Activated T-cell treated with anti-CD3 and anti-CD28 coated beads, Interleukin-2, amount 50 U/mL, for 48 hours (primary cell): ENCODE results near the gene HOXA11.
A peak's percentile ranks its signal among the peaks of the same experiment; 100 is the strongest.

Experiments
- DNase-seq, 2 experiments: peaks; one replicate each; pipeline ENCODE4 v3.0.0-alpha.2; 2020

HOXA11 gene

GRCh38 chr7:27185013-27185853 is at the start of gene HOXA11:
Gene HOXA11 (minus strand): TSS chr7:27185232. CDS start chr7:27185144, 88 bp downstream.
- DNase-seq, result peak; percentile 37 to 45

DNA sequence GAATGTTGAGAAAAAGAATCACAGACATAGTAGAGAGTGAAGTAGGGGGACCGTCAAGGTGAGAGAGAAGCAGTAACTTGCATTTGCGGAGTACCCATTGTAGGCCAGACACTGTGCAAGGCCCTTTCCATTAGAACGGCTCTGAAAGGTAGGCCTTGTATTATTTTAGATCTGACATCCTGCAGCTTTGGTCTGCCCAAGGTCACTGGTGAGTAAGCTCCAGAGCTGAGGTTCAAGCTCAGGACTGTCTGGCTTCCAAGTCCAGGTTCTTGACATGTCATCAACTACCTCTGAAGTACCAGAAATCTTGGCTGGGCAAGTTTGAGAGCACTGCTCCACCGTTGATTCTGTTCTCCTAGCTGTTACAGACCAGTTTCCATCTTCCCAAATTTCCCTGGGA is 44.4 kb upstream of the HOXA11 start:
- DNase-seq, result no peak

DNA sequence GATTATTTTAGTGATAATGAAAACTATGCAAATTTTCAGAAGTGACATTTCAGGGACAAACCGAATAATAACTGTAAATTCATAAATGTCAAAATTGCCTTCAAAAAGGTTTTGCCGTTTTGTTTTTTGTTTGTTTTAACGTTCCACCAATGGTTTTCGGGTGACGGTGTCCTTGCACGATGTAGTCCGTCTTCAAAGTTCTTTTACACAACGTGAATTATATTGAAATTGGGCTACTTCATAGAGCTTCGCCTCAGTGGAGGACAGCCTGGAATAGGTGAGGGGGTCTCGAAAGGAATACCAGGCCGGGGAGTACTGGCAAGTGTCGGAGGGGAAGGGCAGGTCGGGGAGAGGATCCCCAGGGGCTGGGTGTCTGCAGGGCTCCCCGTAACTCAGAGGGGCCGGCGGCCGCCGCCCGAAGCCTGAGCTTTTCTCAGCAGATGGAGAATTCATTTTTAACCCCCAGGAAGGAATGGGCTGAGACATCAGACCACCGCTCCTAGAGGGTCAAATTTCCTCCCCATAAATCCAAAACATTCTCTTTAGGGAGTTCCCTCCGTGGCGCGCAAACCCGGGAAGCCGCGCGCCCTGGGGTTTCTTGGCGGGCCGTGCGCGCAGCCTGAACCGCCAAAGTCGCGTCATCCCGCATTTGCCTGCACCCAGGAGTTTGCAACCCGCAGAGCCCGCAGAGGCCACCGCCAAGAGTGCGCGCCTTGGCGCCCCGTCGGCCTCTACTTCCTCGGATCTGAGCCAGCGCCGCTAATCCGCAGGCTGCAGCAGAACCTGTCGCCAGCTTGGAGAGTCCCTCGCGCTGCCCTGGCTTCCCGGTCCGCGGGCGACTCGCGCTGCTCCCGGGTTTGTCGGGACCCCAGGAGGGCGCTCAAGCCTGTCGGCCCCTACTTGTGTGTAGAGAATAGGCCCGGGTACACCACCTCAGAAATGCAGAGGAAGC is 40.2 kb upstream of the HOXA11 start:
- DNase-seq, result no peak

DNA sequence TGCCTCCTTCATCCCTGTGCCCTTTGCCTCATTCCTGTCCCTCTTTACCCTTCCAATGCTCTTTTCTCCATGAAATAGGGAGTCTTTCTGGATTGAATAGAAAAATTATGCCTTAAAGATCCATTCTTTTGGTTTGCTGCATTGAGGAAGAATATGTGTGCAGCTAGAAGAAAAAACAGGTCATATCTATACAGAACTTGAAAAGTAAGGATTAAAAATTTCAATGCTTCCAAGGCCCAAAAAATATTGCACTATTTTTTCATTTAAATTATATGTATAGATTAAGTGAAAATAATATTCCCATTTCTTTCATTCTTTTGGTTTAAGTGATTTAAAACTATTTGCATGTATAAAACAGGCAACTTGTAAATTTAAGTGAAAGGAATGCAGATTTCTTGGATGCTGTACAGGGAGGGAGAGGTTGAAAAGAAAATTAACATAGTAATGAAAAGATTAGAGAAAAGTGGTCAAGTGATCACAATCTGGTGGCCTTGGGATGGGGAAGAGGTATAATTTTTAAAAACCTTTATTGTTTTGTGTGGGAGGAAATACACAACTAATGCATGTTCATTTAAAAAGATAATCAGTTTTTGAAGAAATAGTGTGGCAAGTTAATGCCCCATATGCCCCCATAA is 39.0 kb upstream of the HOXA11 start:
- no peak for DNase-seq

- no peak for DNase-seq
Observed at GRCh38 chr7:27221201-27221797, 36.3 kb upstream of the HOXA11 start.

GRCh38 chr7:27220440-27220955 is 35.5 kb upstream of the HOXA11 start:
- DNase-seq, result no peak

DNA sequence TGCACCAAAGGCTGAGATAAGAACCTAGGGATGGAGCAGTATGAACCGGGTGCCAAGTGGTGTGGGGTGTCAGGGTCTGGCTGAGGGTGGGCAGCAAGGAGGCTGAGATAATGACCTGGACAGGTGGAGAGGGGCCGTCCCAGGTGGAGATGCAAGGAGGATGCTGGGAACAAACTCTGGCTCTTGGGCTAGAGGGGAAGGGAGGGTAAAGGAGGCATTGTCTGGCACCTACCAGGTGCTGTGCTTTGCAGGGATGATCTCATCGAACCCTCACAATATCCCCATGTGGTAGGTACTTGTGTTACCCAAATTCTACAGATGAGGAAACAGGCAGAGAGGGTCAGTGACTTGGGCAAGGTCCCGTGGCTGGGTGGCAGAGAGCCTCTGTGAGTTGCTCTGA is 34.8 kb upstream of the HOXA11 start:
- no peak for DNase-seq

DNA sequence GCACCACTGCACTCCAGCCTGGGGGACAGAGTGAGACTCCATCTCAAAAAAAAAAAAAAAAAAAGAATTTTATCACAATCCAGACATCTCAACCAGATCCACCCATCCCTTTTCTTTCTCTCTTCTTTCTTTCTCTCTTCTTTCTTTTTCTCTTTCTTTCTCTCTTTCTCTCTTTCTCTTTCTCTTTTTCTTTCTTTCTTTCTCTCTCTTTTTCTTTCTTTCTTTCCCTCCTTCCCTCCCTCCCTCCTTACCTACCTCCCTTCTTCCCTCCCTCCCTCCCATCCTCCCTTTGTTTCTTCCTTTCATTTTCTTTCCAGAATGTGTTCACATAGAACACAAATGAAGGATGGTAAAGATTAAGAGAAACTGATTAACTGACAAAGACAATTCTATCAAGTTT is 32.9 kb upstream of the HOXA11 start:
- DNase-seq, result no peak

- DNase-seq, result no peak
Observed at GRCh38 chr7:27215356-27215755, 30.3 kb upstream of the HOXA11 start.

DNA sequence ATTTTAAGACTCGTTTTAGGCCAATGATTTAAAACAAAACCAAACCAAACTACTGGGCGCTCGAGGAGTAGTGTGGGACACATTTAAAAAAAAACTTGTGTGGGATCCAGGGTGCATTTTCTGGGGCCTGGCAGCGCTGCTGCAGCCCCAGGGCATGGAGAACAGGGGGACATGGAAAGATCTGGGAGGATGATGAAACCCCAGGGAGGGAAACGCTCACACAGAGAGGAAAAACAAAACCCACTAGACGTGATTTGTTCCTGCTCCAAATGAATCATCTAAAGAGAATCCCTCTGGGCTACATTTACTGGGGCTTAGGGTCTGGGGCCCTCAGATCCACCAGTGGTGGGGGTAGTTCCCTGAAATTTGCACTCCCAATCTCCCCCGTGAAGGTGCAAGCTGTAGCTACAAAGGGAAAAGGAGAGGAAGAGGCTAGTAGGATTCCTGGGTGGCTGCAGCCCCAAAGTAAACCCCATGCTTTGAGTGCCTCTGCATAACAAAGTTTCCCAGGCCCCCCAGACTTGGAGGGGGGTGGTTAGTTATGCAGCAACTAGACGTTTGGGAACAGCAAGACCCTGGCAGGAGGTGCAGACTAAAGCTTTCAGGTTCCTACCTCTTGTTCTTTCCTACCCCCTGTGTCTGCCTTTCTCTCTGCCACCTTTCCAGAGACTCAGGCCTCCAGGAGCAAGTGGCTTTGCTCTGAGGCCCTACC is 29.4 kb upstream of the HOXA11 start:
- DNase-seq, result no peak

- no peak for DNase-seq
Observed at GRCh38 chr7:27213433-27214238, 28.6 kb upstream of the HOXA11 start.

- DNase-seq, result peak in 1 of 2 experiments; percentile 32
Observed at GRCh38 chr7:27212497-27213432, 27.7 kb upstream of the HOXA11 start.

GRCh38 chr7:27211764-27212204 is 26.8 kb upstream of the HOXA11 start:
- no peak for DNase-seq

GRCh38 chr7:27211084-27211446 is 26.0 kb upstream of the HOXA11 start:
- no peak for DNase-seq

GRCh38 chr7:27210441-27211083 is 25.5 kb upstream of the HOXA11 start:
- peak; percentile 65 to 73 for DNase-seq

- no peak for DNase-seq
Observed at GRCh38 chr7:27209933-27210440, 25.0 kb upstream of the HOXA11 start.

DNA sequence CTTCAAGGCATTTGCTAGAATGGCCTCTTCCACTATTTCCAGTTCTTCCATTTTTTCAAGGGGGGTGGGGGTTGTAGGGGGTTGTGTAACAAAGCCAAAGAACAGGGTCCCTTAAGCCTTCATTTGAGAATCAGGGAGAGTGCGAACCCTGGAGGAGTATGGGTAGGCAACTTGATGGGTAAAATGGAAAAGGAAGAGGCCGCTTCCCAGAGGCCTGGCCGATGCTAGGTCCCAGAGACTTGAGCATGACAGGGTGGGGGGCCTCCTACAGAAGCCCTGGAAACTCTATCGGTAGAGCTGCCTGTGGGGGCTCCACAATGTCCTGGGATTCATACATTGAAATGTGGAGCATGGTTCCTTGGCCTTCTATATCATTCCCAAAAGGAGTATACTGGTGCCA is 24.0 kb upstream of the HOXA11 start:
- no peak for DNase-seq

DNA sequence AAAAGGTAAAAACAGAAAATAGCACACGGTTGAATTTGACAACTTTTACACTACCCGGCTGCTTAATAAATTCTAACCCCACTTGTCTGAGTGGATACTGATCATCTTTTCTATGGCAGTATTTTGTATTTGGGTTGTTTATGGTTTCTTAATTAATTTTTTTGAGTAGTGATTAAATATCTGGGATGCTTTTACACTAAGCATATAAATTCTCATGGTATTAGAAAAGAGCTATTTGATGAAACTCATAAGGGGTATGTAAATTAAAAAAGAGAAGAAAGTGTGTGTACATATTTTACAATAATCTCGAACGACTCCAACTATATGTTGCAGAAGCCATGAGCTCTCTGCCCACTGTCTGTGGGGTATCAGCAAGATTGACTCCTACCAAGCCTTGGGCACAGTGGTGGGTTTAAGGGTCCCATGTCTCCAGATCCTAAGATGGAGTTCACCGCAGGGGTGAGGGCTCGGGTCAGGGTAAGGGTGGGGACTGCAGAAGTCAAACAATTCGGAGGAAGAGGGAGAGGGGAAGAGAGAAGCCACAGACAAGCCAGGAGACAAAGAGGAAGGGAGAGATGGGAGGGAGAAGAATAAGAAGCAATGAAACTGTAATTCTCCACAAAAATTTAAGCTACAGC is 22.4 kb upstream of the HOXA11 start:
- DNase-seq, result no peak
